GM12864 (cell line): ENCODE measurements around the gene SLC25A13.

Experiments
- DNase-seq: peaks from one replicate; pipeline ENCODE4 v3.0.0-alpha.2; 2011; ENCODE audit warnings: low read depth
- H3K4me3 ChIP-seq: 2 replicates; pipeline ENCODE4 v1.5.1; 2011; ENCODE audit warnings: mild to moderate bottlenecking, low read depth, low read length, control low read depth
- TF ChIP-seq, protein P1 (sequence below): IDR thresholded peaks from 2 replicates; pipeline ENCODE4 v1.5.1; 2011; ENCODE audit warnings: low read depth, mild to moderate bottlenecking, moderate library complexity, low read length, control low read depth, inconsistent platforms; ENCODE audit errors: missing control alignments

SLC25A13 gene

GRCh38 chr7:96178581-96178980, 143.3 kb downstream of the SLC25A13 start:
- H3K4me3 ChIP-seq: no peak overlapping the region
- TF ChIP-seq, protein P1, sequence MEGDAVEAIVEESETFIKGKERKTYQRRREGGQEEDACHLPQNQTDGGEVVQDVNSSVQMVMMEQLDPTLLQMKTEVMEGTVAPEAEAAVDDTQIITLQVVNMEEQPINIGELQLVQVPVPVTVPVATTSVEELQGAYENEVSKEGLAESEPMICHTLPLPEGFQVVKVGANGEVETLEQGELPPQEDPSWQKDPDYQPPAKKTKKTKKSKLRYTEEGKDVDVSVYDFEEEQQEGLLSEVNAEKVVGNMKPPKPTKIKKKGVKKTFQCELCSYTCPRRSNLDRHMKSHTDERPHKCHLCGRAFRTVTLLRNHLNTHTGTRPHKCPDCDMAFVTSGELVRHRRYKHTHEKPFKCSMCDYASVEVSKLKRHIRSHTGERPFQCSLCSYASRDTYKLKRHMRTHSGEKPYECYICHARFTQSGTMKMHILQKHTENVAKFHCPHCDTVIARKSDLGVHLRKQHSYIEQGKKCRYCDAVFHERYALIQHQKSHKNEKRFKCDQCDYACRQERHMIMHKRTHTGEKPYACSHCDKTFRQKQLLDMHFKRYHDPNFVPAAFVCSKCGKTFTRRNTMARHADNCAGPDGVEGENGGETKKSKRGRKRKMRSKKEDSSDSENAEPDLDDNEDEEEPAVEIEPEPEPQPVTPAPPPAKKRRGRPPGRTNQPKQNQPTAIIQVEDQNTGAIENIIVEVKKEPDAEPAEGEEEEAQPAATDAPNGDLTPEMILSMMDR: no peak
- no peak for DNase-seq

- TF ChIP-seq, protein P1: no peak
- no peak overlapping the region for H3K4me3 ChIP-seq
- no peak for DNase-seq
Observed at GRCh38 chr7:96177353-96177752, 144.5 kb downstream of the SLC25A13 start.

DNA sequence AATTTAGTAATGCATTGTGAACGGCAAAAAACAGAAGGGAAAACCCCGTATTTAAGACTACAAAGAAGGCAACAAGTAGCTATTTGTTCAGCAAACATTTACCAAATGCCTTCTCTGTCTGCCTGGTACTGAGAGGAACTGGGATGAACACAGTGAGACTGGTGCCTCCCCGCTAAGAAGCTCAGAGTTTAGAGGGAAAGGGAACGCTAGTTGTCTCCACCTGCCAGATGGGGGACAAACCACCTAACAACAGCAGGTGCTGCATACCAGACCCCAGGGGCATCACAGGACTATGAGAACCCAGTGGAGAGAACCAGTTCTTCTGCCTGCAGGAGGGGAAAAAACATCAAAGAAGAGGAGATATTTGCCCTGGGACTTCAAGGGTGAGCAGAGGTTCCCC, 147.1 kb downstream of the SLC25A13 start:
- no peak for DNase-seq
- TF ChIP-seq, protein P1: no peak

DNA sequence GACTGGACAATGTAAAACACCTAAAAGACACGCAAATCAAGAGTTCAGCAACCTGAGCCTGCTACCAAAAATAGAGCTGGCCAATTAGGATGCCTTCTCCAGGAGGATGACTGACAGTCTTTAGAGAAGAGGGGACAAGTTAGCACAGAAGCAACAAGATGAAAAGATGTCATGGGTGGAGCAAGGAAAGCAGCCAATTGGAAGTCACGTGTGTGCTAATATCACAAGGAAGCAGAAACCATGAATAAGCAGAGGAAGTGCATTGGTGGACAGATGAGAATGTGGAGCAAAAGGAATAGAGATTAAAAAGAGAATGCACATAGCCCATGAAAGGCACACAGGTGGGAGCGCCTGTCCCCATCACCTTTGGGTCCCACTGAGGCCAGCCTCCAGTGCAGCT, 148.1 kb downstream of the SLC25A13 start:
- TF ChIP-seq, protein P1: no peak
- no peak overlapping the region for H3K4me3 ChIP-seq
- DNase-seq: no peak

More for the DNA sequence above, 147.1 kb downstream of the SLC25A13 start:
- H3K4me3 ChIP-seq: no peak overlapping the region

- H3K4me3 ChIP-seq: no peak overlapping the region
- DNase-seq: no peak
- TF ChIP-seq, protein P1: no peak
Observed at GRCh38 chr7:96169439-96169838, 152.5 kb downstream of the SLC25A13 start.

DNA sequence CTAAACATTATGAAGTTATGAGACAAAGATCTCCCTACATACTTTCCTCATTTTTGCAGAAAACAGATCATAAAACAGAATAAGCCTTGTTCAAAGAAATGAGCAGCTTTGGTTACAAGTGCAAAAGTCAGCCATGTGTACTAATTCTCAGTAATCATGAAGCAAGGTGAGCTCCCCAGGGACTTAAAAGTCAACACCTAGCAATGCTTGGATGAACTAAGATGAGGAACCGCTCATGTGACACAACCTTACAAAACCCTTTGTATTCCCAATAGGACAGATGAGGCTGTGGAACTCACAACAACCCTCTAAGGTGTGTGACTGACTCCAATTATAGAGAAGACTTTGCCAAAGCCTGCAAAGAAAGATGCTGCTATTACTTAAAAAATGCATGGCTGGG, 154.5 kb downstream of the SLC25A13 start:
- DNase-seq: no peak
- H3K4me3 ChIP-seq: no peak overlapping the region
- TF ChIP-seq, protein P1: no peak

DNA sequence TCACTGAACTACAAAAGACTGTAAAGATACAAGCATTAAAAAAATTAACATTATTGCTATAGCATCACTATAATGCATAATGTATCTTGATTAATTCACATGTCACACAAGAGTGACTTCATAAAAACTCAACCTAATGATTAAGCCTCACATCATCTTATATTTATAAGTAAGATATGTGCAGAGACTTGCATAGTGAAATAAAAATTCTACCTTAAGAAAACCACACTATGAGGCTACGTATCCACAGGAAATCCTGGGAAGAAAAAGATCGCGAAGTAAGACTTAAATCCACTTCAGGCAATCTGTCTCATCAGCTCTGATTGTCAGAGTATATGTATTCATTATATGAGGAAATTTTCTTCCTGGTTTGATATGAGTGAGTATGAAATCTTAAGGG, 160.0 kb downstream of the SLC25A13 start:
- DNase-seq: no peak
- TF ChIP-seq, protein P1: no peak
- H3K4me3 ChIP-seq: no peak overlapping the region
